GM23248 (cell line): Measurements from ENCODE around the gene ITGA8.

ENCODE experiments used
- EZH2 ChIP-seq: fragments of 200-600 bp; sonication (generic); IDR thresholded peaks from 2 replicates; pipeline ENCODE4 v1.6.1; 2018; ENCODE audit warnings: antibody characterized with exemption, mild to moderate bottlenecking; ENCODE audit not compliant: insufficient read depth, poor library complexity, severe bottlenecking
- EZH2phosphoT487 ChIP-seq: fragments of 200-600 bp; sonication (generic); IDR thresholded peaks from 2 replicates; pipeline ENCODE4 v1.6.1; 2018; ENCODE audit warnings: antibody characterized with exemption, moderate library complexity, mild to moderate bottlenecking, low read depth; ENCODE audit not compliant: insufficient read depth

DNA sequence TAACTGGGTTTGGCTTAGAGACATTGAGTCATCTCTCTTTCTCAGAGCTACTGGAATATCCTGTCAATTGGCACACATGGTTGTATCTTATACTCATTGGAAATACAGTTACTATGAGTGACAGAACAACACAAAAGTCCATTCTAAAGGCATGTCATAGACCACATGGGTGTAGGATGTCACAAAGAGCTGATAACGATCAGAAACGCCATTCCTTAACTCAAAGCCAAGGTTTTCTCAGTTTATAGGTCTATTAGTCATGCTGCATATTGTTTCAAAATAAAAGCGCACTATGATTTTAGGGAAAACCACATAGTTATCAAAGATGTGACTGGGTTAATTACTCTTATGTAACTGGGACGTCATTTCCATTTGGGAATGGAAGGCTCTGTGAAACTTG lies 201.5 kb downstream of the ITGA8 start:
- TF ChIP-seq EZH2: no peak
- TF ChIP-seq EZH2phosphoT487: no peak
